AG08395 (cell line): ENCODE data around the gene WBP2.

Source experiments
- DNase-seq: peaks from one replicate; pipeline ENCODE4 v3.0.0; 2012; ENCODE audit warnings: mixed read lengths, low spot score

WBP2 gene

GRCh38 chr17:75827308-75828075 lies 27.6 kb downstream of the WBP2 start:
- peak; percentile 85 for DNase-seq

- no peak for DNase-seq
Observed at GRCh38 chr17:75826561-75827307, 28.4 kb downstream of the WBP2 start.

- no peak for DNase-seq
Observed at GRCh38 chr17:75825748-75826370, 29.3 kb downstream of the WBP2 start.

DNA sequence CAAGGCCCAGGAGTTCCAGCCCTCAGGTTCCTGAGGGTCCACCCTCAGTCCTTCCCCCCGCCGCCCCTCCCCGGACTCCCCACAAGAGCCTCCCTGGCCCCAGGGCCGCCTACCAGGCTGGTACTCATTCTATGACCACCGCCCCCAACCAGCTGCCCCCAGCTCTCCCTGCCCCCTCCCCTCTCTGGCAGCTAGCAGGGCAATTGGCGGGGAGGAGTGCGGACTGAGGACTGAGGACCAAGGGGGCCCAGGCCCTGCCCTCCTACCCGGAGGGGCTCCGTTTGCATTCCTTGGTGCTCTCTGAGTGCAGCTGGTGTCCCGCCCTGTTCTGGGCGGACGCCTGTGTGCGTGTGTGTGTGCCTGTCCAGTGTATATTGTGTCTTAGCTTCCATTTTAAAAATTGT lies 30.0 kb downstream of the WBP2 start:
- DNase-seq, result no peak

- no peak for DNase-seq
Observed at GRCh38 chr17:75824666-75825065, 30.5 kb downstream of the WBP2 start.

DNA sequence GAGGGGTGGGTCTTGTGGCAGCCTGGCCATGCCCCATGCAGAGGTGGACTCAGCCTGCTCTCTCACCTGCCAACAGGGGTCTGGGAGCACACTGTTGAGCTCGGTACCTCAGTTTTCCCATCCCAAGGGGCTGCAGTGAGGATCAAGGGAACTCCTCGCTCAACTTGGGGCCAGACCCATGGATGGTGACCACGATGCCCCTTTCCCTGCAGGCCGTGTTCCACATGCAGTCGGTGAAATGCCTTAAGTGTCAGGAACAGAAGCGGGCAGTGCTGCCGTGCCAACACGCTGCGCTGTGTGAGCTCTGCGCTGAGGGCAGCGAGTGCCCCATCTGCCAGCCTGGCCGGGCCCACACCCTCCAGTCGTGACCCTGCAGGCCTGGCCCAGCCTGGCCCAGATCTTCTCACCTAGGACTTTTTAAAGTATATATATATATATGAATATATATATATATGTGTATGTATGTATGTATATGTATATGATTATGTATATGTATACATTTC lies 31.0 kb downstream of the WBP2 start:
- DNase-seq, result no peak

GRCh38 chr17:75823257-75824041 lies 31.7 kb downstream of the WBP2 start:
- no peak for DNase-seq

DNA sequence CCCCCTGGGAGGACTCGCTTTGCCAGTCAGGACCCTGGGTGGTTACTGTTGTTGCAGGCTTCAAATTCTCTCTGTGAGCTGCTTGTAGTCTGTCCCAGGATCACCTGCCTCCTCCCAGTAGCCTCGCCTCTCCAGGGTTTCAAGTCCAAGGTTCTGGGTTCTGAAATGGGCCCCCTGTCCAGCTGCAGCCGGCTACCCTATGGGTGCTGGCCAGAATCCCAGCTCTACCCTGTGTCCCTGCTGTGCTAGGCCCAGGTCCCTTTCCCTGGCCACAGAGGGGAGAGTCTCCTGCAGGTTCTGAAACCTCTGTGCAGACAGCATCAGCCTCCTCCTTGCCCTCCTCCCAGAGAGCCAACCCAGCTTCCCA lies 32.4 kb downstream of the WBP2 start:
- DNase-seq, result no peak

DNA sequence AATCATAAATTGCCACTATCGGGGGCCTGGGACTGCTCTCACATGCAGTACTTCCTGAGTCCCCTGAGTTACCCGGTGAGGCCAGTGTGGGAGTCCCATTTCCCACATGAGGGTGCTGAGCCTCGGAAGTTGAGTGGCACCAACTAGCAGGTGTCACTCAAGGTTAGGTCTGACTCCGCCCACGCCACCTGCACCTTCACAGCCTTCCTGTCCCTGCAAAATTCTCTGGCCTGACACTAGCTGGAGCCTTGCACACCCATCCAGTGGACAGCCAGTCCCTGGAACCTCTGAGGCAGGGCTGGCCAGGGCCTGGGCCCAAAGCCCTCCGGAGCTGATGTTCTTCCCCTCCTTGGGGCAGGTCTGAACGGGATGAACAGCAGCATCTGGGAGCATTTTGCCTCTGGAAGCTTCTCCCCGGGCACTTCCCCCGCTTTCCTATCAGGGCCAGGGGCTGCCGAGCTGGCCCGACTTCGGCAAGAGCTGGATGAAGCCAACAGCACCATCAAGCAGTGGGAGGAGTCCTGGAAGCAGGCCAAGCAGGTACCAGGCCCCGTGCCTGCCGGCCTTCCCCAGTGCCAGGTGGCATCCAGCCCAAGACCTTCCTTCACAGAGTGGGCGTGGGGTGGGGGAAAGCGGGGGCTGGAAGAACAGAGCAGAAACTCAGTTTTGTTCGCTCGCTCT lies 32.9 kb downstream of the WBP2 start:
- no peak for DNase-seq

DNA sequence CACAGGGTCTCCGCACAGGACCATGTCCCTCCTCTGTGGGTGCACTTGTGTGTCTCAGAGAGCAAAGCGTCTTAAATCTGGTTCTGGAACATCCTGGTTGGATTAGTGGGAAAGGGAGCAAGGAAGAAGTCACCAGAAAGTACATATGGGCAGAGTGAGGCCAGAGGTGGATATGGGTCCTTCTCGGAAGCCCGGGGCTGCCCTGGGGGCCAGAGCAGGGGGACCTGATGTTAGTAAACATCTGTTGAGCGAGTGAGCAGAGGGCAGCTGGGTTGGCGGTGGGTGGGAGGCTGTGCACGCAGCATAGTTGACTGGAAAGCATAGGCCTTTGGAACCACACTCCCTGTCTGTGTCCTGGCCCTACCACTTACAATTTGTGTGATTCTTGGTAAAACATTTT lies 33.6 kb downstream of the WBP2 start:
- no peak for DNase-seq

DNA sequence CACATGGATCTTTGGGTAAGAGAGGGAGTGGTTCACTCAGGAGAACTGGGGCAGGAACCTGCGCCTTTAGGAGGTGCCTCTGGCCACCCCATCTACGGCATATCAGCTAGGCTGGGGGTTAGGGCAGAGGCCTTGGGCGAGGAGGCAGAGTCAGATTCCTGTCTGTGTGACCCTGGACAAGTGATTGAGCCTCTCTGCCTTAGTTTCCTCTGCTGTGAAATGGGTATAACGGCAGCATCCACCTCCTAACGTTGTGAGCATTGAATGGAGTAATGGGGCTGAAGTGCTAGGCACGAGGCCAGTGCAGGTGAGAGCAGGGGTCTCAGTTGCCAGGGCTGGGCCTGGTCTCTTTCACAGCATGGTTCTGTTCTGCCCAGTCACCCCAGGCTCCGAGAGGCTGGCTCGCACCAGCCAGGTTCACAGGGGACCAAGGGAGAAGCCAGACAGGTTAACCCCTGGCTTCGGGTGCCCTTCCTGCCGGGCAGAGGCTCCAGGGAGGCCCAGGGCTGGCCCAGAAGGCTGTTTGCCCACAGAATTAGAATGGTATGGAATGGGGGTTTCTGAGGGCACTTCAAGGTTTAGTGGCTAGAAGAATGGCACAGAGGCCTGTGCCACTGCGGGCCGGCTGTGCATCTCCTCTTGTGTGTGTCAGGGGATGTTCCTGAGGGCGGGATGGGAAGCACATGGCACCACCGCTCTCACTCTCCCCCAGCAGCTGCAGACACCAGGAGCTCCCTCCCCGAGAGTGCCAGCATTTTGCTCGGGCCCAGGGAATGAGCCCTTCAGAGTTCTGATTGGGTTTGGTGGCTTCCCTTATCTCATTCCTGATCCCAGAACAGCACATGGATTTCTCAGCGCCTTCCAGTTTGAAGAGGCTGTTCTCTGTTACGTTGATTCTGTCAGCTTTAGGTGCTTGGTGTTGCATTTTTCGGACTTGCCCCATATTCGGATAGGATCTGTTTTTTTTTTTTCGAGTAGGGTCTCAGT lies 34.7 kb downstream of the WBP2 start:
- DNase-seq, result no peak

- DNase-seq, result no peak
Observed at GRCh38 chr17:75819678-75820077, 35.5 kb downstream of the WBP2 start.

GRCh38 chr17:75819116-75819515 lies 36.0 kb downstream of the WBP2 start:
- DNase-seq, result no peak

DNA sequence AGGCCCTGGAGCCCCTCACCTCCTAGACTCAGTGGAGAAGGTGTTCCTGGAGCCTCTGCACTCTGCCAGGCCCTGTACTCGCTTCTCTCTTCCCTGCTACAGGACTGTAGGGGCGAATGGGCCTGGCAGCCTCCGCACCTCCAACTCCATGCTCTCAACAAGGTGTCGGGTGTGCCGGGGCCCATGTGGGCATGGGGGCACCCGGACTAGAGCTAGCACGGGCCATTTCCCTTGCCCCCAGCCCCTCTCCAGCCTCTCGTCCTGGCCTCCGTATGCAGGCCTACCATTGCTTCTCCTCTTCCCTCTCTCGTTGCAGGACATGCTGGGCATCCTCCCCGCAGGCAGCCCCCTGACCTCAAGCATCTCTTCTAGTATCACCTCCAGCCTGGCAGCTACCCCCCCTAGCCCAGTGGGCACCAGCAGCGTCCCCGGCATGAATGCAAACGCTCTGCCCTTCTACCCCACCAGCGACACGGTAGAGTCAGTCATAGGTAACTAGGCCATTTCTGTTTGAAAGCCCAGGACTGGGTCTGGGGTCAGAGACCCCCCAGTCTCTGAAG lies 36.7 kb downstream of the WBP2 start:
- no peak for DNase-seq

DNA sequence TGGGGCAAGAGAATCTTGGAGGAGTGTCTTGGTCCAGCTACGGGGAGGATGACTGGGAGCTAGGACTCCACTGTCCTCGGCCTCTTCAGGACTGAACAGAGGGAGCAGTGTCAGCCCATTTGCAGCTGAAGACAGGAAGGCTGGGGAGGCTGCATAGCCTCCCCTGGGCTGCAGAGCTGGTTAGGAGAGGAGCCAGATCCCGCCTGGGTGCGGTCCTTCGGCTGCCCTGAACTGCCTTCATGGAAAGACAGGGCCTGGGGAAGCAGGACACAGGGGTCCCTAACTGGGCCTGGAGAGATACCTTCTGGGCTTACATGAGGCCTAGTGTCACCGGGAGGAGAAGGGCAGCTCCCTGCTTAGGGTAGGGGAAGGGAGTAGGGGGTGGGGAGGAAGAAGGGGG lies 37.6 kb downstream of the WBP2 start:
- DNase-seq, result no peak

- DNase-seq, result no peak
Observed at GRCh38 chr17:75816693-75817092, 38.4 kb downstream of the WBP2 start.

DNA sequence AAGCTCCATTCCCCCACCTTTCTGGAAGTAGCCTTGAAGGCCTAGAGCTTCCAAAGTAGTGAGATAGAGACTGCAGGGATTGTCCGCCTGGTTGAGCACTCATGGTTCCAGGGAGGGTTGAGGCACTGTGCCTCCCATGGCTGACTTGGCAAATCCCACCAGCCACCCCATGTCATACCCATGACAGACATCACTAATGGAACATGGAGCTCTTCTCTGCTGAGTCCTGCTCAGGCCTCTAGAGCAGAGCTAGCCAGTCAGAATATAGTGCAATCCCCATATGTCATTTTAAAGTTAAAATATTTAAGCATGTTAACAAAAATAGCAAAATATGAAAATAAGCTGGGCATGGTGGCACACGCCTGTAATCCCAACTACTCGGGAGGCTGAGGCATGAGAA lies 39.7 kb downstream of the WBP2 start:
- DNase-seq, result no peak

DNA sequence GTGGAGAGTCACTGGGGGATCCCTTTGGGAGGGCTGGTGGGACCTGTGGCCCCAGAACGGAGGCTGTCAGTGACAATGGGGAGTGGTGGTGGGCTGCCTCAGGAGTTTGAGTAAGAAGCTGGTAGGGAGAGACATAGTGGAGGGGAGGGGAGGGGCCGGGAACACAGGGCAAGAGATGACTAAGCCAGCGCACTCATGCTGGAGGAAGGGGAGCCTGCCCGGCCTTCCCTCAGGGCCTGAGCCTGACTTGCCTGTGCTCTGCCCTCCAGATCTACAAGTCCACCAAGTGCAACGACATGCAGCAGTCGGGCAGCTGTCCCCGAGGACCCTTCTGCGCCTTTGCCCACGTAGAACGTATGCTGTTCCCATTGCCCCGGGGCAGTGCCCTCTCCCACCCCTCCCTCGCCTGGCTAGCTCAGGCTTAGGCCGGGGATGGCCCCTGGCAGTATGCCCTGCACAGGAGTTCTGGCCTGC lies 40.2 kb downstream of the WBP2 start:
- DNase-seq, result peak; percentile 55

DNA sequence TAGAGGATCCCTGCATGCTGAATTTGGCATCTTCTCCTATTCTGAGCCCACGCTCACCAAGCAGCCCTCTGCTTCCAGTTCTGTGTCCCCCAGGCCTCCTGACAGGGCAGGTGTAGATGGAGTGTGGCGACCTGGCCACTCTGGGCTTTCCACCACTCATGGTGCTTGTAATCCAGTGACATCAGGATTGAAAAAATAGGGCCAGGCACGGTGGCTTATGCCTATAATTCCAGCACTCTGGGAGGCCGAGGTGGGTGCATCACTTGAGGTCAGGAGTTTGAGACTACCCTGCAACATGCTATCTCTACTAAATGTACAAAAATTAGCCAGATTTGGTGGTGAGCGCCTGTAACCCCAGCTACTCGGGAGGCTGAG lies 41.1 kb downstream of the WBP2 start:
- no peak for DNase-seq
